HG02870 (cell line): ENCODE results near the gene USP5.

Experiments used
- ATAC-seq: cut with Tn5 transposase; IDR thresholded peaks from one replicate; pipeline ENCODE4 v1.9.1; 2021; ENCODE audit warnings: mild to moderate bottlenecking, moderate library complexity; ENCODE audit not compliant: unreplicated experiment

The USP5 gene

DNA sequence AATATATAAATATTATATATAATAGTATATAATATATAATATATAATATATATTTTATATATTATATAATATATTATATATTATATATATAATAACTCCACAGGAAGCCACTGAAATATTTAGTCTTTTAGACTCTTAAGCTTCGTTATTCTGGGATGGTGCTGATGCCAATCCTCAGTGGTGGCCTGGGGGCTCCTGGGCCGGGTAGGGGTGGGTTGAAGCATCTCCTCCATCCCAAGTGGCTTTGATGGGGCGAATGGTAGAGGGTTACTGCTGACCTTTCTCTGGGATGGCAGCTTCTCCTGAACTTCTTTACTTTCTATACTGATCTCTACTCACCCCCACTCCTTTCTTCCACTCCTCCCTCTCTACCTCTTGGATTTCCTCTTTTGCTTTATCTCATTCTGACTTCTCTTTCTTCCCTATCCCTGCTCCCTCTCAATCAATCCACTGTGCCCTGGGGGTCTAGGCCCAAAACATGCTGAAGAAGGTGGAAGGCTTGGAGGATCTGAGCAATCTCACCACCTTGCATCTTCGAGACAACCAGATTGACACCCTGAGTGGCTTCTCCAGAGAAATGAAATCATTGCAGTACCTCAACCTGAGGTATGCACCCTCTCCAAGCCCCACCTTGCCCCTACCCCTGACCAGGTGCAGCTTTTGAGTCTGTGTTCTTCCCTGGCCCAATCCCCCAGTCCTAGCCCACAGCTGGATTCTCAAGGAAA is 57.6 kb downstream of the USP5 start:
- no peak for ATAC-seq

DNA sequence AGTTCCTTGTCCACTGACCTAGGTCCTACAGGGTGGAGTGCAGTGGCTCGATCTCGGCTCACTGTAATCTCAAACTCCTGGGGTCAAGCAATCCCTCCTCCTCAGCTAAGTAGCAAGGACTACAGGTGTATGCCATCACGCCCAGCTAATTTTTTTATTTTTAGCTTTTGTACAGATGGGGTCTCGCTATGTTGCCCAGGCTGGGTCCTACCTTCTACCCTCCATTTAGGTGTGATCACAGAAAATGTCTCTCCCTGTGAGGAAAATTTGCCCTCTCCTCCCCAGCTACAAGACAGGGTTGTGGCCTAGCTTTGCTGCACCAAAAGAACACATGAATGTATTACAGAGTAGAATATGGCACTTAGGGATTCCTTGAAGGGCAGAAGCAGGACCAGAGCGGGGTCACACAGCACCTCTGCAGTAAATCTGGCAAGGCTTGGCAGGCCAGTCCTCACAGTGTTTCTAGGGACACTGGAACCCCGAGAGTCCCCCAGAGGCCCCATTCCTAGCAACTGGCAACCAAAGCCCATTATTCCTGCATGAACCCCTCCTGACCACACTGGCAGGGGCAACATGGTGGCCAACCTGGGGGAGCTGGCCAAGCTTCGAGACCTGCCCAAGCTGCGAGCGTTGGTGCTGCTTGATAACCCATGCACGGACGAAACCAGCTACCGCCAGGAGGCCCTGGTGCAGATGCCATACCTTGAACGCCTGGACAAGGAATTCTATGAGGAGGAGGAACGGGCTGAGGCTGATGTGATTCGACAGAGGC is 60.4 kb downstream of the USP5 start:
- no peak for ATAC-seq

DNA sequence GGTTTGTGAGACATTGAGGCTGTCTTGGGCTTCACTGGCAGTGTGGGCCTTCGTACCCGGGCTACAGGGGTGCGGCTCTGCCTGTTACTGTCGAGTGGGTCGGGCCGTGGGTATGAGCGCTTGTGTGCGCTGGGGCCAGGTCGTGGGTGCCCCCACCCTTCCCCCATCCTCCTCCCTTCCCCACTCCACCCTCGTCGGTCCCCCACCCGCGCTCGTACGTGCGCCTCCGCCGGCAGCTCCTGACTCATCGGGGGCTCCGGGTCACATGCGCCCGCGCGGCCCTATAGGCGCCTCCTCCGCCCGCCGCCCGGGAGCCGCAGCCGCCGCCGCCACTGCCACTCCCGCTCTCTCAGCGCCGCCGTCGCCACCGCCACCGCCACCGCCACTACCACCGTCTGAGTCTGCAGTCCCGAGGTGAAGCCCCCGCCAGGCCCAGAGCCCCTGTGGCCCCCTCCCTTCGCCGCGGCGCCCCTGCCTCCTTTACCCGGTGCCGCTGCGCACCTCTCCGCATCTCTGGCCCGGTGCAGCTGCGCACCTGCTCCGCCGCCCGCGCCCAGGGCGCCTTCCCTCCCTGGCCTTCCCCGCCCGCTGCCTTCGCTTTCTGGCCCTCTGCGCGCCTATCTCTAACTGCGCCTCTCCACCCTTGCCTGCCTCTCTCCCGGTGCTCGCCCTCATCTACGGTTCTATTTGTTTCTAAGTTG is 62.4 kb downstream of the USP5 start, which contains the start of gene ENO2:
TSS of gene ENO2 (plus strand) at position 335 of the 701 bp plus-strand sequence. CDS start 1,253 bp downstream, outside the sequence.
- ATAC-seq: peak; percentile 57

DNA sequence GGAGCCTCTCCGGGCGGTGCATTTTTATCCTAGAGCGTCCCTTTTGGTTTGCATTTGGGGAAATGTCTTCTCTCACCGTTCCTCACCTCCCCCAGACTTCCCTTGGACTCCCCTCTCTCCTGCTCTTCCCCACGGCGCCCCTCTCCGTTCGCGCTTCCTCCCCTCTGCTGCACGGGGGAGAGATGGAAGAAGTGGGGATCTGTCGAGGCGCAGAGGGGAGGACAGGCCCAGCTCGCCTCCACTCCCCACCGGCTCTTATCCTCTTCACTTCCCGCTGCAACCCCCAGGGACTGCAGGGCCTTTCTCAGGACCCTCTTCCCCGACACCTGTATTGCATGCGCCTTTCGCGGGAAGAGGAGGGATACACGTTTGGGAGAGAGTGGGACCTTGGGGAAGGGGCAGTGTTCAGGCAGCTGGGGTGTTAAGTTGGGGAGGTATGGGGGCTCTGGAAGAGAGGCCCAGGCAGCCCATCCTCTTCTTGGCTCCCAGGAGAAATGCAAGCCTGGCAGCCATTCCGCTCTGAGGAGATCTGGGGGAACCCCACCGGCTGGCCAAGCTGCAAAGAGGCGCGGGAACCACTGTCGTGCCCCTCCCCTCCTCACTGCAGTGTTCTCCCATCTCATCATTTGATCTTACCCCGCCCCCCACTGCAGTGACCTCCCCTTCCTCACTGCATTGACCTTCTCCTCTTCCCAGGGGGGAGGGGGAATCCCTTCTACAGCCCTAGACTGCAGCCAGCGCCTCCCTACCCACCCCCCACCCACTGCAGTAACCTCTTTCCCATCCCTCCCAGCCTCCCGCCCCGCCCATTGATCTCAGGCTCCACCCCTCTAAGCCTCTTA is 63.2 kb downstream of the USP5 start:
- ATAC-seq: no peak

DNA sequence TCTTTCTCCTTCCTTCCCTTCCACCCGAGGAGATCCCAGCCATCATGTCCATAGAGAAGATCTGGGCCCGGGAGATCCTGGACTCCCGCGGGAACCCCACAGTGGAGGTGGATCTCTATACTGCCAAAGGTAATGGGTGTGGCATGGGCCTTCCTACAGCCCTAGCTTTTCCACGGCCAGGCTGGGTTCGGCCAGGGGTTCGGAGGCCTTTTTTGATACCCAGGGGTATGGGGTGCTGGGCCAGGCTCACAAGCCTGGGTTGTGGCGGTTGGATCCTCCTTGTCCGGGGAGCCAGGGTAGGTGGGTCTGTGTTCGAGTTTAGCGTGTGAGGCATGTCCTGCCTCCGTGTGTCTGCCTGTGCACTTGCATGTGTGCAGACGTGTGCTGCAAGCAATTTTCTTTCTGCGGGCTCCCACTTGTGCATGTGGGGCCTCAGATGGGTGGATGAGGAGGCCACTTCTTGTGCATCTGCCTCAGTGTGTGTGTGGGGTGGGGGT is 63.9 kb downstream of the USP5 start:
- ATAC-seq: no peak
